Effector CD4-positive, alpha-beta T cell (primary cell): ENCODE data around the gene PRR14.

Experiments used
- DNase-seq: peaks from one replicate; pipeline ENCODE4 v3.0.0-alpha.2; 2020
- total RNA-seq: gene quantifications from one replicate; lab custom pipeline; 2026; lab: John Stamatoyannopoulos, UW

Gene PRR14
- total RNA-seq = 58.2 reads per million, percentile 71 among the genes with 10 or more reads in this experiment

- DNase-seq = peak; percentile 99
These were observed at the start of gene PRR14 for GRCh38 chr16:30650369-30651123. TSS of gene PRR14 (plus strand) at chr16:30650960. CDS start at chr16:30651646, 686 bp downstream.

GRCh38 chr16:30601966-30602365, 48.8 kb upstream of the PRR14 start:
- DNase-seq = no peak

- no peak for DNase-seq
These were observed 48.0 kb upstream of the PRR14 start for GRCh38 chr16:30602616-30603277.

DNA sequence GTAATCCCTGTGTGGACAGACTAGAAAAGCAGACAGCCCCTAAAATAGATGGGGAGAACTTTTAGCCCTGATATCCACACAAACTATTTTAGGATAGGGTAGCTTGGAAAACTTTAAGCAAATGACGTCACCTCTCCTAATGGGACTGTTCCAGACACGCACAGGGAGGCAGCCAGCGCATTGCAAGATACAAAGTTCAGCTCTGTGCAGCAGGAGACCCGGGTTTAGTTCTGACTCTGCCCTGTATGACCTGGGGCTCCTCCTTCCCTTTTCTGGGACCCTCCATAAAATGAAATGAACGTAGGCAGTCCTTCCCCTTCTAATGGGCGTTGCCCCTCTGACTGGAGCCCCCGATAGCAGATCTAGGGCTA, 46.8 kb upstream of the PRR14 start:
- no peak for DNase-seq

DNA sequence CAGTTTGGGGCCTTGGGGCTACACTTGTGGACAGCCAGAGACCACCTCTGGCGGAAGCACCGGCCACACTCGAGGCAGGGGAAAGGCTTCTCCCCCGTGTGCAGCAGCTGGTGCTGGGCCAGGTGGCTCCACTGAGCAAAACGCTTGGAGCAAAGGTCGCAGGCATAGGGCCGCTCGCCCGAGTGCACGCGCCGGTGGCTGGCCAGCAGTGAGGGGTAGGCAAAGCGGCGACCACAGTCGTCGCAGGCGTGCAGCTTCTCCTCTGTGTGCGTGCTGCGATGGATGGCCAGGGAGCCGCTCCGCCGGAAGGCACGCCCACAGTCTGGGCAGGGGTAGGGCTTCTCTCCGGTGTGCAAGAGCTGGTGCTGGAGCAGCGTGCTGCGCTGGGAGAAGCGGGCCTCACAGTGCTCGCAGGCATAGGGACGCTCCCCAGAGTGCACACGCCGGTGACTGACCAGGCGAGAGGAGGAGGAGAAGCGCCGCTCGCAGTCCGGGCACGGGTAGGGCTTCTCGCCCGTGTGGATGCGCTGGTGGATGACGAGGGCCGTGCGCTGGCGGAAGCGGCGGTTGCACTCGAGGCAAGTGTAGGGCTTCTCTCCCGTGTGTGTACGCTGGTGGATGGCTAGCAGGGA, 46.3 kb upstream of the PRR14 start:
- no peak for DNase-seq

- DNase-seq = no peak
These were observed 45.6 kb upstream of the PRR14 start for GRCh38 chr16:30605158-30605557.

- DNase-seq = no peak
These were observed 44.8 kb upstream of the PRR14 start for GRCh38 chr16:30606004-30606403.

DNA sequence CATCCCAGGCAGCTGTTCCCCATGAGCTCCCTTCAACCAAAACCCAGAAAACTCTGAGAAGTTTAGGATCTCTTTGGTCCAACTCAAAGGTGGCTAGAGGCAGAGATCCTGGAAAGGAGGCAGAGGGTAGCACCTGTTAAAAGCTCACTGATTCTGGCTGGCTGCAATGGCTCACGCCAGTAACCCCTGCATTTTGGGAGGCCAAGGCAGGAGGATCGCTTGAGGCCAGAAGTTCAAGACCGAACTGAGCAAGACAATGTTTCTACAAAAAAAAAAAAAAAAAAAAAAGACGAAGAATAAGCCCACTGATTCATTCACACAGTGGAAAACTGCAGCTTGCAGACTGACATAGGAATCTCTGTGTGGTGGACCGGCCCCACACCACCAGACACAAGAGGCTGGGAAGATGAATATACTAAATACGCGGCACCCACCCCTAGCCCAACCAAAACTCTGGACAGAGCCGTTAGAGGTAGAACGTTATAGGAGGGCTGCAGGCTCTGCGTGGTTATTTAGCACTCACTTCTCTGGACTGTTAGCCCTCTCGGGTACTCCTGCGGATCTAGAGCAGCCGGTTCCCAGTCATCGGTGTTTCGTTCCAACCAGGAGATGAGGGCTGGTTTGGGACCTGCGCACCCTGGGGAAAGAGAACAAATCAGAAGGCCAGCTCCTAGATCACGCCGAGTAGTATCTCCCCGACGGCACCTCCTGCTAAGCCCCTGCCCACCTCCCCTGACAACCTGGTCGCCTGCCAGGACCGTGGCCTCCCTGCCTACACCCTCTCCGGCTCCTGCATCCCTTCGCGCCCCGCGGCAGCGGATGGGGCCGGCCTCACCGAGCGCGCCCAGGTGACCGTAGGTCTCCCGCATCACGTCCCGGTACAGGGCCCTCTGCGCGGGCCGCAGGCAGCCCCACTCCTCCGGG, 41.5 kb upstream of the PRR14 start:
- no peak for DNase-seq

DNA sequence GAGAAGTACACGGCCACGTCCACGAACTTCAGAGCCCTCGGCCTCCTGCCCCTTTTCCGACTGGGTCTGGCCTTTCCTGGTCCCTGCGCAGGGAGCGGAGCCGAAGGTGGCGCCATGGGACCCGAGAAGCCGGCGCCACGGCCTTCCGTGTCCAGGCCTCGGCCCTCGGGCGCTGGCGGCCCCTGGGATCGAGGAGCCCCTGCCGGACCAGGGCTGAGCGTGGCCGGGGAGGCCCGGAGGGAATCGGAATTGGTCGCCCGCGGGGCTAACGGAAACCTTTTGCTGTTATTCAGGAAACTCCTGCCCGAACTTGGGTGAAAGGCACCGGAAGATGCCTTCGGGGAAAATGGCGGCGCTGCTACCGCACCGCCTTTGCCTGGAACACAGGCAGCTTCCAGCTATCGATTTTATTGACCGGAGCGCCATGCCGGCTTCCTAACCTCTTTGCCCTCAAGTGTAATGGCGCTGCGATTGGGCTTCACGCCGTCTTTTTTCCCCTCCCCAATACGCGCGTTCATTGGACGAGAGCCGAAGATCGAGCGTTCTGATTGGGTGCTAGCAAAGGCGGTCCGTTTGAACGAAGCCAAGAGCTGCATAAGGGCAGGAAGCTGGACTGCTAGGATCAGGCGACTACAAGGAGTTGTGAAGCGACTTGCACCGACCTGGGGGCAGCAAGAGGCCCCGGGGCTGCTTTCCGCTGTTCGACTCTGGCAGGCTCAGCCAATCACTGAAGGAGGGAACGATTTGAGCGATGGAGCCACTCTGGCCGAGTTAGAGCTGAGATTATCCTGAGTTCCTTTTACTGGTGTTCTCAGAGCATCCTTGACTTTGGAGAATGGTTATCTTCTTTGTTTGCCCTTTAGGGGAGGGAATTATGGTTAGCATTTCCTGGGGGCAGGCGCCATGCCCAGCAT, 40.6 kb upstream of the PRR14 start, which contains the start of gene ZNF689:
Gene ZNF689, minus strand, starts transcription at position 464 of the 914 bp plus-strand sequence. Its CDS starts 348 bp downstream, at position 116.
- DNase-seq = peak; percentile 94

DNA sequence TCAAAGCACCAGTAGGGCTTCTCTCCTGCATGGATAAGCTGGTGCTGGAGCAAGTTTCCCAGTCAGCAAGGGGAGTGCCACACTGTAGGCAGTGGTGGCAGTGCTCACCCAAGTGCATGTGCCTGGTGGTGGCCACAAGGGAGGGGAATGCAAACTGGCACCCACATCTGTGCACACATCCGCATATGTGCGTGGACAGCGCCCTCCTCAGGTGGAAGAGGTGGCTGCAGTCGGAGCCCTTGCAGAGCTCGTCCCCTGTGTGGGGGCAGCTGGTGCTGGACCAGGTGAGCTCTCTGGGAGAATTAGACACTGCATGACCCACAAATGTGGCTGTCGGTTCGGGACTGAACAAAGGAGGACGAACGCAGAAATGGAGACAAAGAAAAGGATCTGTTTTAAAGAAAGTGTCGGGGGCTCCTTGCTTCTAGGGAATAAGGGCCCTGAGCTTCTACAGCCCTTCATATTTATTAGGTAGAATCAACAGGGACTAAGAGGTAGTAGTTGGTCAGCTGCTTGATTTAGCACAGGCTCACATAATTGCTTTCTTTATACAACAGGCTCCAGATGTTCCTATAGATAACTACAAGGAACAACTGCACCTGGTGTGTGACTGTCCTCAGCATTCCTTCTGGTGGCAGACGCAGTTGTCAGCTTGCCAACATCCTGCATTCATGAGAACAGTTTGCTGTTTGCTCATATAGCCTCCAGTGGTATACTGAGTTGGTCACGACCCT, 35.2 kb upstream of the PRR14 start:
- peak; percentile 63 for DNase-seq

GRCh38 chr16:30619202-30619601, 31.6 kb upstream of the PRR14 start:
- no peak for DNase-seq

- no peak for DNase-seq
These were observed 31.1 kb upstream of the PRR14 start for GRCh38 chr16:30619638-30620037.

GRCh38 chr16:30620169-30620568, 30.6 kb upstream of the PRR14 start:
- DNase-seq = no peak

DNA sequence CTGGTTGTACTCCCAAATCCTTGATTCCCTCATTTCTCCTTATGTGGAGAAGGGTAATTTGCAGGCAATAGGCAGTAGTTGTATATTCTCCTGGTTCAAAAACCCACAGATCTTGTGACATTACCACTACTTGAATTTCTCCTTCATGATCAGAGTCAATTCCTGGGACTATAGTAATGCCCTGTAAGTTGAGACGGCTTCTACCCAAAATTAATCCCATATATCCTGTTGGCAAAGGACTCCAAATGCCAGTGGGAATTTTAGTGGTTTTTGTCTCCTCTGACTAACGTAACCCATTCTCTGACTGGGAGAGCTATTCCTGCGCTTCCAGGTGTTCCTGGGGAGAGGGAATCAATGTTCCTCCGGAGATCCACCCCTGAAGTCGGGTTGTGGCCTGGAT, 29.0 kb upstream of the PRR14 start:
- DNase-seq = no peak

- no peak for DNase-seq
These were observed 28.2 kb upstream of the PRR14 start for GRCh38 chr16:30622455-30623032.

DNA sequence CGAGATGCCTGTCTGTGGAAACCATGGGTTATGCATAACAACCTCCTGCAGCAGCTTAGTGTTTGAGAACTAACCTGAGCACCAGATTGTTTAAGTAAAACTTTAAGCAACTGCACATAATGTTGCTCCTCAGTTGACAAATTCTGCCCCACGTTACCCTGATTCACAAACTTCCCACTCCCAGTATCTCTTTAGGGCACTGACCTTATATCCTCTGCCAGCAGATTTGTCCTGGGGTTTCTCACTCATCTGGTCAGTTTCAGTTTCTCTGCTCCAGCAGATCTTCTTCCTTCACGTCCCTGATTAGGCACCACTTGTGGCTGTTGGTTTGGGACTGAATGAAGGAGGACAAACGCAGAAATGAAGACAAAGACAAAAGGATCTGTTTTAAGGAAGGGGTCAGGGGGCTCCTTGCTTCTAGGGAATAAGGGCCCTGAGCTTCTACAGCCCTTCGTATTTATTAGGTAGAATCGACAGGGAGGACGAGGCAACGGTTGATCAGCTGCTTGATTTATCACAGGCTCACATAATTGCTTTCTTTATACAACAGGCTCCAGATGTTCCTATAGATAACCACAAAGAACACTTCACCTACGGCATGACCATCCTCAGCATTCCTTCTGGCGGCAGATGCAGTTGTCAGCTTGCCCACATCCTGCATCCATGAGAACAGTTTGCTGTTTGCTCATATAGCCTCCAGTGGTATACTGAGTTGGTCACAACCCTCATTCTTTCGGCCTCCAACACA, 27.1 kb upstream of the PRR14 start:
- no peak for DNase-seq

DNA sequence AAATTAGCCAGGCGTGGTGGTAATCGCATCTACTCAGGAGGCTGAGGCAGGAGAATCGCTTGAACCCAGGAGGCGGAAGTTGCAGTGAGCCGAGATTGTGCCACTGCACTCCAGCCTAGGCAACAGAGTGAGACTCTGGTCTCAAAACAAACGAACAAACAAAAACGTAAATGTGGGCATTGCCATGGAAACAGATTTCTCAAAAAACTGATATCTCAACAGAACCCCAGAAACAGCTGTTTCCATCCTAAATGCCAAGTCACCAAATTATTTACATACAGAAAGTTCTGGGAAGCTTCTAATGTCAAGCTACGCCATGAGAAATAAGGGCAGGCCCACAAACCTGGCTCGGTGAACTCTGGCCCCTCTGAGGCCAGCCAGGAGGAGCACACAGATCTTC, 24.5 kb upstream of the PRR14 start:
- DNase-seq = no peak

GRCh38 chr16:30628628-30629540, 21.9 kb upstream of the PRR14 start:
- DNase-seq = peak; percentile 83
